GM23338 (cell line): ENCODE data around the gene PTCD2. TPM values are rescaled to one million over a fixed set of nuclear protein-coding genes. Genes with fewer than 3 reads are reported as not detected.

Experiments
- ATAC-seq: fragments of 200-7000 bp; cut with Tn5 transposase; 3 replicates; pipeline ENCODE4 v1.9.1; 2020
- DNase-seq: peaks from one replicate; pipeline ENCODE4 v3.0.0-alpha.2; 2015; ENCODE audit warnings: low spot score
- H2AFZ ChIP-seq: fragments of 200-600 bp; sonication (generic); 2 replicates; pipeline ENCODE4 v1.8.0; 2016; ENCODE audit warnings: antibody characterized with exemption, mild to moderate bottlenecking, moderate library complexity
- H3F3A ChIP-seq: fragments of 200-600 bp; sonication (generic); replicated peaks from 2 replicates; pipeline ENCODE4 v1.8.0; 2017; ENCODE audit warnings: antibody characterized with exemption, mixed run types, low read depth
- H3K27ac ChIP-seq: fragments of 200-600 bp; sonication (generic); 2 replicates; pipeline ENCODE4 v1.6.1; 2016; ENCODE audit warnings: low read depth
- H3K27me3 ChIP-seq: fragments of 200-600 bp; sonication (generic); 2 replicates; pipeline ENCODE4 v1.8.0; 2016; ENCODE audit warnings: mild to moderate bottlenecking, mixed run types, moderate library complexity; ENCODE audit not compliant: insufficient read depth
- H3K36me3 ChIP-seq: fragments of 200-600 bp; sonication (generic); 2 replicates; pipeline ENCODE4 v1.8.0; 2016; ENCODE audit warnings: mild to moderate bottlenecking; ENCODE audit not compliant: insufficient read depth
- H3K4me1 ChIP-seq: fragments of 200-600 bp; sonication (generic); 2 replicates; pipeline ENCODE4 v1.8.0; 2016; ENCODE audit warnings: mild to moderate bottlenecking, moderate library complexity; ENCODE audit not compliant: insufficient read depth
- H3K4me2 ChIP-seq: fragments of 200-600 bp; sonication (generic); 2 replicates; pipeline ENCODE4 v1.7.1; 2017; ENCODE audit warnings: mixed run types
- H3K4me3 ChIP-seq: fragments of 200-600 bp; sonication (generic); 2 replicates; pipeline ENCODE4 v1.6.1; 2016; ENCODE audit warnings: mixed run types
- H3K79me2 ChIP-seq: fragments of 200-600 bp; sonication (generic); replicated peaks from 2 replicates; pipeline ENCODE4 v1.8.0; 2017; ENCODE audit warnings: mild to moderate bottlenecking; ENCODE audit not compliant: insufficient read depth
- H3K9me2 ChIP-seq: fragments of 200-600 bp; sonication (generic); 2 replicates; pipeline ENCODE4 v1.8.0; 2017; ENCODE audit not compliant: insufficient read depth
- H4K20me1 ChIP-seq: fragments of 200-600 bp; sonication (generic); replicated peaks from 2 replicates; pipeline ENCODE4 v1.8.0; 2017; ENCODE audit warnings: mild to moderate bottlenecking; ENCODE audit not compliant: insufficient read depth
- H3K27ac Mint-ChIP-seq: 2 replicates; pipeline ENCODE4 v1.8.0; 2020; ENCODE audit warnings: inconsistent platforms, mild to moderate bottlenecking, moderate library complexity, mixed read lengths
- H3K27me3 Mint-ChIP-seq: 3 replicates; pipeline ENCODE4 v1.8.0; 2022; ENCODE audit warnings: low read depth, mild to moderate bottlenecking, moderate library complexity, mixed read lengths, inconsistent platforms; ENCODE audit not compliant: insufficient read depth, poor library complexity
- H3K36me3 Mint-ChIP-seq: 3 replicates; pipeline ENCODE4 v1.8.0; 2021; ENCODE audit warnings: low read depth, mild to moderate bottlenecking, inconsistent platforms, moderate library complexity, mixed read lengths
- H3K4me1 Mint-ChIP-seq: 3 replicates; pipeline ENCODE4 v1.8.0; 2020; ENCODE audit warnings: mild to moderate bottlenecking, inconsistent platforms, mixed read lengths
- H3K4me3 Mint-ChIP-seq: 3 replicates; pipeline ENCODE4 v1.8.0; 2021; ENCODE audit warnings: moderate library complexity, mild to moderate bottlenecking, inconsistent platforms, mixed read lengths
- H3K9me3 Mint-ChIP-seq: 3 replicates; pipeline ENCODE4 v1.8.0; 2020; ENCODE audit warnings: moderate library complexity, mild to moderate bottlenecking, inconsistent platforms, mixed read lengths
- CREB1 ChIP-seq: fragments of 250-450 bp; sonication (Bioruptor Pico); IDR thresholded peaks from 2 replicates; pipeline ENCODE4 v1.5.0; 2020; ENCODE audit warnings: low read depth, mild to moderate bottlenecking, moderate library complexity
- ETS1 ChIP-seq: IDR thresholded peaks from 2 replicates; pipeline ENCODE4 v1.6.1; 2016; ENCODE audit warnings: antibody characterized with exemption
- EZH2 ChIP-seq: fragments of 200-600 bp; sonication (generic); IDR thresholded peaks from one replicate; pipeline ENCODE4 v1.8.0; 2017; ENCODE audit warnings: antibody characterized with exemption, mild to moderate bottlenecking, low read depth; ENCODE audit not compliant: unreplicated experiment
- EZH2phosphoT487 ChIP-seq: fragments of 200-600 bp; sonication (generic); IDR thresholded peaks from one replicate; pipeline ENCODE4 v1.8.1; 2018; ENCODE audit warnings: antibody characterized with exemption; ENCODE audit not compliant: unreplicated experiment
- POLR2AphosphoS5 ChIP-seq: IDR thresholded peaks from 2 replicates; pipeline ENCODE4 v1.6.1; 2016; ENCODE audit warnings: antibody characterized with exemption, low read depth
- REST ChIP-seq: IDR thresholded peaks from one replicate; pipeline ENCODE4 v1.6.1; 2018; ENCODE audit warnings: antibody characterized with exemption; ENCODE audit not compliant: unreplicated experiment
- STAT1 ChIP-seq: IDR thresholded peaks from one replicate; pipeline ENCODE4 v1.6.1; 2016; ENCODE audit warnings: antibody characterized with exemption; ENCODE audit not compliant: unreplicated experiment
- ZNF114 ChIP-seq: fragments of 250-450 bp; sonication (Bioruptor Pico); IDR thresholded peaks from 2 replicates; pipeline ENCODE4 v1.5.0; 2020; ENCODE audit warnings: mild to moderate bottlenecking, moderate library complexity
- ZNF331 ChIP-seq: fragments of 250-450 bp; sonication (Bioruptor Pico); IDR thresholded peaks from 2 replicates; pipeline ENCODE4 v1.5.0; 2020; ENCODE audit warnings: low read depth, mild to moderate bottlenecking, moderate library complexity
- polyA plus RNA-seq: library from polyadenylated mRNA; unstranded; fragments of >200 nt; fragmentation: Nextera tagmentation; extraction: Ambion mirVana; gene quantifications from 2 replicates; pipeline ENCODE4 v1.2.1, GENCODE V29; 2016
- total RNA-seq: library from RNA; depleted of rRNA; stranded (reverse); fragments of >200 nt; shearing (Covaris generic); gene quantifications from 2 replicates; pipeline ENCODE4 v1.2.3, GENCODE V29; 2014
- TF ChIP-seq, protein P1 (sequence below): fragments of 250-450 bp; sonication (Bioruptor Pico); IDR thresholded peaks from 2 replicates; pipeline ENCODE4 v1.5.0; 2020; ENCODE audit warnings: mild to moderate bottlenecking, moderate library complexity

Gene PTCD2
- total and polyA plus RNA-seq, 2 experiments from 2014 or later: 8.8 to 14.5 TPM

GRCh38 chr5:72364171-72364570 is 44.0 kb downstream of the PTCD2 start:
- ATAC-seq: no peak
- H3K4me1 ChIP-seq: peaks cover 17% of the 10 kb centered on the region
- DNase-seq: no peak
- Mint-ChIP-seq H3K27ac (no peak overlapping the region; the same call in 1 of the 2 replicates), H3K4me3 (no peak overlapping the region), H3K27me3 (no peaks in the 10 kb centered on the region), H3K4me1 (peaks cover 29% of the 10 kb centered on the region), H3K36me3 (peaks cover 28% of the 10 kb centered on the region), H3K9me3 (no peaks in the 10 kb centered on the region)
- H3K9me2 ChIP-seq: peaks cover 7% of the 10 kb centered on the region; the same call in 1 of the 2 replicates
- H2AFZ ChIP-seq: no peak overlapping the region
- TF ChIP-seq STAT1 (no peak), POLR2AphosphoS5 (no peak), ZNF114 (CRISPR knock-in tag) (no peak), EZH2phosphoT487 (no peak), CREB1 (CRISPR knock-in tag) (no peak), EZH2 (no peak), REST (no peak), ZNF331 (CRISPR knock-in tag) (no peak), ETS1 (no peak)
- TF ChIP-seq, protein P1, sequence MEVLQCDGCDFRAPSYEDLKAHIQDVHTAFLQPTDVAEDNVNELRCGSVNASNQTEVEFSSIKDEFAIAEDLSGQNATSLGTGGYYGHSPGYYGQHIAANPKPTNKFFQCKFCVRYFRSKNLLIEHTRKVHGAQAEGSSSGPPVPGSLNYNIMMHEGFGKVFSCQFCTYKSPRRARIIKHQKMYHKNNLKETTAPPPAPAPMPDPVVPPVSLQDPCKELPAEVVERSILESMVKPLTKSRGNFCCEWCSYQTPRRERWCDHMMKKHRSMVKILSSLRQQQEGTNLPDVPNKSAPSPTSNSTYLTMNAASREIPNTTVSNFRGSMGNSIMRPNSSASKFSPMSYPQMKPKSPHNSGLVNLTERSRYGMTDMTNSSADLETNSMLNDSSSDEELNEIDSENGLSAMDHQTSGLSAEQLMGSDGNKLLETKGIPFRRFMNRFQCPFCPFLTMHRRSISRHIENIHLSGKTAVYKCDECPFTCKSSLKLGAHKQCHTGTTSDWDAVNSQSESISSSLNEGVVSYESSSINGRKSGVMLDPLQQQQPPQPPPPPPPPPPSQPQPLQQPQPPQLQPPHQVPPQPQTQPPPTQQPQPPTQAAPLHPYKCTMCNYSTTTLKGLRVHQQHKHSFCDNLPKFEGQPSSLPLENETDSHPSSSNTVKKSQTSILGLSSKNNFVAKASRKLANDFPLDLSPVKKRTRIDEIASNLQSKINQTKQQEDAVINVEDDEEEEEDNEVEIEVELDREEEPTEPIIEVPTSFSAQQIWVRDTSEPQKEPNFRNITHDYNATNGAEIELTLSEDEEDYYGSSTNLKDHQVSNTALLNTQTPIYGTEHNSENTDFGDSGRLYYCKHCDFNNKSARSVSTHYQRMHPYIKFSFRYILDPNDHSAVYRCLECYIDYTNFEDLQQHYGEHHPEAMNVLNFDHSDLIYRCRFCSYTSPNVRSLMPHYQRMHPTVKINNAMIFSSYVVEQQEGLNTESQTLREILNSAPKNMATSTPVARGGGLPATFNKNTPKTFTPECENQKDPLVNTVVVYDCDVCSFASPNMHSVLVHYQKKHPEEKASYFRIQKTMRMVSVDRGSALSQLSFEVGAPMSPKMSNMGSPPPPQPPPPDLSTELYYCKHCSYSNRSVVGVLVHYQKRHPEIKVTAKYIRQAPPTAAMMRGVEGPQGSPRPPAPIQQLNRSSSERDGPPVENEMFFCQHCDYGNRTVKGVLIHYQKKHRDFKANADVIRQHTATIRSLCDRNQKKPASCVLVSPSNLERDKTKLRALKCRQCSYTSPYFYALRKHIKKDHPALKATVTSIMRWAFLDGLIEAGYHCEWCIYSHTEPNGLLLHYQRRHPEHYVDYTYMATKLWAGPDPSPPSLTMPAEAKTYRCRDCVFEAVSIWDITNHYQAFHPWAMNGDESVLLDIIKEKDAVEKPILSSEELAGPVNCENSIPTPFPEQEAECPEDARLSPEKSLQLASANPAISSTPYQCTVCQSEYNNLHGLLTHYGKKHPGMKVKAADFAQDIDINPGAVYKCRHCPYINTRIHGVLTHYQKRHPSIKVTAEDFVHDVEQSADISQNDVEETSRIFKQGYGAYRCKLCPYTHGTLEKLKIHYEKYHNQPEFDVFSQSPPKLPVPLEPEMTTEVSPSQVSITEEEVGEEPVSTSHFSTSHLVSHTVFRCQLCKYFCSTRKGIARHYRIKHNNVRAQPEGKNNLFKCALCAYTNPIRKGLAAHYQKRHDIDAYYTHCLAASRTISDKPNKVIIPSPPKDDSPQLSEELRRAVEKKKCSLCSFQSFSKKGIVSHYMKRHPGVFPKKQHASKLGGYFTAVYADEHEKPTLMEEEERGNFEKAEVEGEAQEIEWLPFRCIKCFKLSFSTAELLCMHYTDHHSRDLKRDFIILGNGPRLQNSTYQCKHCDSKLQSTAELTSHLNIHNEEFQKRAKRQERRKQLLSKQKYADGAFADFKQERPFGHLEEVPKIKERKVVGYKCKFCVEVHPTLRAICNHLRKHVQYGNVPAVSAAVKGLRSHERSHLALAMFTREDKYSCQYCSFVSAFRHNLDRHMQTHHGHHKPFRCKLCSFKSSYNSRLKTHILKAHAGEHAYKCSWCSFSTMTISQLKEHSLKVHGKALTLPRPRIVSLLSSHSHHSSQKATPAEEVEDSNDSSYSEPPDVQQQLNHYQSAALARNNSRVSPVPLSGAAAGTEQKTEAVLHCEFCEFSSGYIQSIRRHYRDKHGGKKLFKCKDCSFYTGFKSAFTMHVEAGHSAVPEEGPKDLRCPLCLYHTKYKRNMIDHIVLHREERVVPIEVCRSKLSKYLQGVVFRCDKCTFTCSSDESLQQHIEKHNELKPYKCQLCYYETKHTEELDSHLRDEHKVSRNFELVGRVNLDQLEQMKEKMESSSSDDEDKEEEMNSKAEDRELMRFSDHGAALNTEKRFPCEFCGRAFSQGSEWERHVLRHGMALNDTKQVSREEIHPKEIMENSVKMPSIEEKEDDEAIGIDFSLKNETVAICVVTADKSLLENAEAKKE (CRISPR knock-in tag): no peak
- H3F3A ChIP-seq: no peaks in the 10 kb centered on the region
- no peaks in the 10 kb centered on the region for H4K20me1 ChIP-seq
- H3K4me2 ChIP-seq: no peak overlapping the region
- no peaks in the 10 kb centered on the region for H3K79me2 ChIP-seq
- H3K36me3 ChIP-seq: 0 out of 2 replicates have a peak, but pooled peaks cover 5% of the 10 kb centered on the region
- no peak overlapping the region for H3K27ac ChIP-seq
- no peak overlapping the region for H3K4me3 ChIP-seq
- H3K27me3 ChIP-seq: no peaks in the 10 kb centered on the region
